T-helper 2 cell treated with Interferon-gamma antibody and Interleukin-4, amounts not matched to agents 5 μg/mL and 100 μg/mL, for 36 hours (primary cell): ENCODE results near the gene ABI1.
A peak's percentile ranks its signal among the peaks of the same experiment; 100 is the strongest.
"Not testable (repeated sequence)": the region's sequence is repeated elsewhere in the genome, so short reads cannot be mapped to it uniquely, and the experiment has no call there.

Experiments used
- DNase-seq: peaks from one replicate; pipeline ENCODE4 v3.0.0; 2021; ENCODE audit warnings: low spot score
- H3K27ac Mint-ChIP-seq: one replicate; pipeline ENCODE4 v1.8.0; 2021; ENCODE audit warnings: mild to moderate bottlenecking, mixed read lengths
- H3K27me3 Mint-ChIP-seq: one replicate; pipeline ENCODE4 v1.8.0; 2021; ENCODE audit warnings: low read depth, mixed read lengths
- H3K36me3 Mint-ChIP-seq: one replicate; pipeline ENCODE4 v1.8.0; 2021; ENCODE audit warnings: low read depth, mixed read lengths
- H3K4me1 Mint-ChIP-seq: one replicate; pipeline ENCODE4 v1.8.0; 2021; ENCODE audit warnings: low read depth, mixed read lengths
- H3K4me3 Mint-ChIP-seq: one replicate; pipeline ENCODE4 v1.8.0; 2022; ENCODE audit warnings: mild to moderate bottlenecking, moderate library complexity, mixed read lengths
- H3K9me3 Mint-ChIP-seq: one replicate; pipeline ENCODE4 v1.8.0; 2021; ENCODE audit warnings: mixed read lengths

ABI1 gene

DNA sequence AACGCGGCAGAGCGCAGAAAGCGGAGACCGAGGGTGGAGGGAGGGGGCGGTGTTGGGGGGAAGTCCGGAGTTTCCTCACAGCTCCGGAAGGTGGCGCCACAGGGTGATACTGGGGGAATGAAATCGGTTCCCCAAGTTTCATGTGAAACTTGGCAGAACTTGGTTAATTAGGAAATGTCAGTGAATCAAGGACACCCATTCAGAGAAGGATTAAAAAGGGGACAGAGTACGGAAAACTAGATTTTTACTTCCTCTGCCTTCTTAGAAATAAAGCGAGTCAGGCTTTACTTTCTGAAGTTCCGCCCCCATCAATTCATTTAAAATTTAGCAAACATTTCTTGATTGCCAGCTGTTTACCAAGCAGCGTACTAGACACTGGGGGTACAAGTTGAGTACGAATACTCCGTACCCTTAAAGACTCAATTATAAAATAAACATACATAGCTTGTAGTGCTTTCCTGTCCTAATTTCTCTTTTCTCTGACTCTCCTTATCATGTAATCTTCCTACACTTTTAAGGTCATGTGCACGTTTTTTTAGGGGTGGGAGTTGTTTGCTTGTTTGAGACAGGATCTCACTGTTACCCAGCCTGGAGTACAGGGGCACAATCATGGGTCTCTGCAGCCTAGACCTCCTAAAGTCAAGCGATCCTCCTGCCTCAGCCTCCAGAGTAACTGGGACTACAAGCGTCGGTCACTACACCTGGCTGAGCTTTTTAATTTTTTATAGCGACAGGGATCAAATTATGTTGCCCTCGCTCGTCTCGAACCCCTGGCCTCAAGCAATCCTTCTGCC lies 644 bp upstream of the ABI1 start:
- H3K27me3 Mint-ChIP-seq: peaks cover 12% of the 10 kb centered on the region
- no peak for DNase-seq
- H3K9me3 Mint-ChIP-seq: no peaks in the 10 kb centered on the region
- peak overlapping the region; percentile 97 for H3K4me3 Mint-ChIP-seq
- H3K27ac Mint-ChIP-seq: peak overlapping the region; percentile 100
- H3K36me3 Mint-ChIP-seq: peaks cover 9% of the 10 kb centered on the region
- peaks cover 26% of the 10 kb centered on the region for H3K4me1 Mint-ChIP-seq

DNA sequence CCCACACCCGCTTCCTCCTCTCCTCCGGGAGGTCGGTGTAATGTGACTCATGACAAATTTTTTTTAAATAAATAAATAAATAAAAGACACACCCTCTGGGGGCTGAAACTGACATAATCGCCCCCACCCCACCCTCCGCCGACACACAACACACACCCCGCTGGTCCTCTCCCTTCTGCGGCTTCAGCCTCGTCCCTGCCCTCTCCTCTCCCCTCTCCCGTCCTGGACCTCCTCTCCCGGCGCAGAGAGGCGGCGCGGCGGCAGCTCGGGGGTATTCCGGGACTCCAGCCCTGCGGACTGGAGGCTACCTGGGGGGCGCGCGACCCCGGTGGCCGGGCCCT lies 686 bp downstream of the ABI1 start:
- peak; percentile 57 for DNase-seq
- Mint-ChIP-seq H3K9me3 (no peaks in the 10 kb centered on the region), H3K4me3 (peak overlapping the region; percentile 97), H3K27ac (peak overlapping the region; percentile 100), H3K36me3 (peaks cover 9% of the 10 kb centered on the region), H3K4me1 (peaks cover 29% of the 10 kb centered on the region), H3K27me3 (peaks cover 8% of the 10 kb centered on the region)

DNA sequence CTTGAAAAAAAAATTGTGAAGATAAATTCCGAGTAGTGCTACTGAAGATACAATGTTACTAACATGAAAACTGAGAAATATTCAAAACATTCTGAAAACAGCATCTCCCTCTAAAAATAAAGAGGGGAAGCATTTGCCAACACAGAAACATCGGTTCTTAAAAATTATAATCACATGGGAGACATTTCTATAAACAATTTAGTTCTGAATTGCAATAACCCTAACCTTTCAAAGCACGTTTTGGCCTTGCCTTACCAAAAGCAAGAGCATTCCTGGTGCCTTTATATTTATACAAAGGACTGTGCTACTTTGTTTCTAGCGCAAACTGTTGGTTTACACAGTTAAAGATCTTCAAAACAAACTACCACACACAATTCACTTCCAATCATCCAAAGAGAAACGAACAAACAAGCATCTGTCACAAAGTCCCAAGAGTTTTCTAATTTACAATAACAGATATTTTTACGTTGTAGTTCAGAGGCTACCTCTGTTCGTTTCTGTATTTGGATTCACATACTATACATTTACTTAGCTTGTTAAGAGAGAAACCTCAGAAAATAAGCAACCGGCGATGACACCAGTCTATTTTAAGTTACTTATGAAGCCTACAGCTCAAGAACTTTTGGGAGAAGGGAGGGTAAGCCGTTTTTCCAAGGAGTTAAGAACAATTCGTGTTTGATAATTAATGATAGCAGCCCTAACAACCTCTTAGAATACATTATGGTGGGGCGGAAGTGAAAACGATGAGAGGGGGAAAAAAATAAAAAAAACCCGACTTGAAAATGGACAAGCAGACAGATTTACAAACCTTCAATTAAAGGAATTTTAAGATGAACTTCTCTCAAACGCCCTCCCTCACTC lies 1.3 kb downstream of the ABI1 start:
- Mint-ChIP-seq H3K27ac (peak overlapping the region; percentile 100), H3K36me3 (peaks cover 9% of the 10 kb centered on the region), H3K27me3 (peaks cover 8% of the 10 kb centered on the region), H3K4me1 (peaks cover 35% of the 10 kb centered on the region), H3K4me3 (peak overlapping the region; percentile 97), H3K9me3 (no peaks in the 10 kb centered on the region)
- DNase-seq: no peak

DNA sequence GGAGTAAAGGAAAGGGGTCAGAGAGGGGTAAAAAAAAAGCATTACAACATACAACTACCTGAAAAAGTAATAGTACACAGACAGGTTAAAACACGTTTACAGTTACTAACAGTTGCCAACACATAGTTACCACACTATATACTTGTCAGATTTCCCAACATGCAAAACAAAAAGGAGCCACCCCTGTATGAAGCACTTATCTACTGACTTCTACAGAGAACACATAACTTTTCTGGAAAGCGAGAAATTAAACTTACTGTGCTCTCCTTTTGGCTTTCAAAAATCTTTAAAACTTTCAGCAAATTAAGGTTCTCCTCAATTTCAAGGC lies 2.1 kb downstream of the ABI1 start:
- no peak for DNase-seq
- Mint-ChIP-seq H3K36me3 (peaks cover 13% of the 10 kb centered on the region), H3K4me3 (peak overlapping the region; percentile 97), H3K27ac (peak overlapping the region; percentile 55), H3K27me3 (peaks cover 7% of the 10 kb centered on the region), H3K9me3 (no peaks in the 10 kb centered on the region), H3K4me1 (peaks cover 40% of the 10 kb centered on the region)

DNA sequence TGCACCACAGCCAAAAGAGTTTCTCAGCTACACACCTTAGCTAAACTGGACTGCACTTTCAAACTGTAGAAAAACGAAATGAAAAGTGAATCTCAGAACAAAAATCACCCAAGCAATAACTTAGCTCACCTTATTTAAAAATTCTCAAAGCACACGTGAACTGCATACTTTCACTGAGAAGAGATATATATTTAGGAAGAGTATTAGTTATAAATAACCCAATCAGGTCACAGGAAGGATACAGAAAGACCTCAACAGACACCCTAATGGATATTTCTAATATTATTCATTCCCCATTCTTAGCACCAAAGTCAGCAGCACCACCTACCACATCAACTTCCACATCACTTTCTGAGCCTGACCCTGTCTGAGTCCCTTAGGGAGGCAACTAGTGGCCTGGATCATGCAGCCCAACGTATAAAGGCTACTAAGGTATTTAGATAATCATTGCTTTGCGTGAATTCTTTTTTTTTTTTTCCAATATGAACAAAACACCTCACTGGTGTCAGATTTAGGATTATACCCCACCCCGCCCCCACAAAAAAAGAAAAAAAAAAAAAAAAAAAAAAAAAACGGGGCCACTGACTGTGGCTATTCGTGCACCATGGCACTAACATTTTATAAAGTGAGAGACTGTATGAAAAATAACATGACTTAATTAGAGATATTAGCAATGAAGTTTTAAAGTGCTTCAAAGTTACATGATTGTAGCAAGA lies 2.6 kb downstream of the ABI1 start:
- H3K4me1 Mint-ChIP-seq: peaks cover 42% of the 10 kb centered on the region
- peaks cover 13% of the 10 kb centered on the region for H3K36me3 Mint-ChIP-seq
- H3K4me3 Mint-ChIP-seq: peak overlapping the region; percentile 97
- H3K27ac Mint-ChIP-seq: peak overlapping the region; percentile 66
- no peak for DNase-seq
- peaks cover 2% of the 10 kb centered on the region for H3K27me3 Mint-ChIP-seq
- H3K9me3 Mint-ChIP-seq: no peaks in the 10 kb centered on the region

DNA sequence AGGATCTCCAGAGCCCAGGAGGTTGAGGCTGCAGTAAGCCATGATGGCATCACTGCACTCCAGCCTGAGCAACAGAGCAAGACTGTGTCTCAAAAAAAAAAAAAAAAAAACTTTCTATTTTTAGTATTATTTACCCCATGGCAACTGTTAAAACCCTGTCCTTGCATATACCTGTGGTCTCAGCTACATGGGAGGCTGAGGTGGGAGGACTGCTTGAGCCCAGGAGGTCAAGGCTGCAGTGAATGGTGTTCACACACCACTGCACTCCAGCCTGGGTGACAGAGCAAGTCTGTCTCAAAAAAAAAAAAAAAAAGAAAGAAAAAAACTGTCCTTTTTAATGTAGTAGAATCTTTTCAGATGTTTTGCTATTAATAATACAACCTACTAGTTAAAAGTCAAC lies 3.2 kb downstream of the ABI1 start:
- not testable (repeated sequence) for DNase-seq, H3K9me3 Mint-ChIP-seq, H3K27me3 Mint-ChIP-seq, H3K27ac Mint-ChIP-seq
- H3K4me3 Mint-ChIP-seq: peak overlapping the region; percentile 97
- peaks cover 13% of the 10 kb centered on the region for H3K36me3 Mint-ChIP-seq
- peaks cover 42% of the 10 kb centered on the region for H3K4me1 Mint-ChIP-seq

DNA sequence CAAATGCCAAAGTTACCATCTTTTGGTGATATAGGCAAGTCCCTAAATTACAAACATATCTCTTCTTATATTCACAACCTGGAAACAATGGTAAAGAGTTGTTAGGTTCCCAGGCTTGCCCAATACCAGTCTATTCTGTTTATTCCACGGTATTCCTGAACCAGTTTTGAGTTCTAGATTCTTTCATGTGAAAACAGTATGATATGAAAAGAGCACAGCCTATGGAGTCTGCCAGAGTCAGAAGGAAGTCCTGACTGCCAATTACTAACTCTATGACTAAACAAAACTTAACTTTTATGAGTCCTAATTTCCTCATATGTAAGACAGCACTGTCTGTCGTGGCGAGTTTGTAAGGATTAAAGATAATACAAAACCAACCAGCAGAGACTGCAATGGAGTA lies 5.6 kb downstream of the ABI1 start:
- no peak overlapping the region for H3K27ac Mint-ChIP-seq
- no peaks in the 10 kb centered on the region for H3K27me3 Mint-ChIP-seq
- peaks cover 43% of the 10 kb centered on the region for H3K4me1 Mint-ChIP-seq
- H3K36me3 Mint-ChIP-seq: peaks cover 22% of the 10 kb centered on the region
- H3K9me3 Mint-ChIP-seq: no peaks in the 10 kb centered on the region
- DNase-seq: no peak
- H3K4me3 Mint-ChIP-seq: no peak overlapping the region

DNA sequence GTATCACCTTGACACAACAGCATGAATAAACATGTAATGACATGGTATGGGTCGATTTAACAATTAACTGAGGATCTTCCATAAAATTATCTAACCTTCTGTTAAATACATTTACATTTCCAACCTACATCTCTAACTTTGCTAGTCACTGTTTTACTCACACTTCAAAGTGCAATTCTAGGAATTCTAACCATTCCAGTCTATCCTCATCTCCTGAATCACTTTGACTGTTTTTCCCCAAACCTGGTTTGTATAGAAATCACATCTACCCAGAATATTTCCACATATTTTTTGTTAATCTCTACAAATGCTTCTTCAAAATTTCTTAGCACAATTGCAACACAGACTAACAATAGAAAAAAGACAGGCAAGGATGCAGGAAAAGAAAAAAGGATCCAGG lies 6.2 kb downstream of the ABI1 start:
- H3K36me3 Mint-ChIP-seq: peaks cover 25% of the 10 kb centered on the region
- no peaks in the 10 kb centered on the region for H3K27me3 Mint-ChIP-seq
- no peak overlapping the region for H3K27ac Mint-ChIP-seq
- H3K9me3 Mint-ChIP-seq: no peaks in the 10 kb centered on the region
- H3K4me3 Mint-ChIP-seq: no peak overlapping the region
- no peak for DNase-seq
- peaks cover 45% of the 10 kb centered on the region for H3K4me1 Mint-ChIP-seq

DNA sequence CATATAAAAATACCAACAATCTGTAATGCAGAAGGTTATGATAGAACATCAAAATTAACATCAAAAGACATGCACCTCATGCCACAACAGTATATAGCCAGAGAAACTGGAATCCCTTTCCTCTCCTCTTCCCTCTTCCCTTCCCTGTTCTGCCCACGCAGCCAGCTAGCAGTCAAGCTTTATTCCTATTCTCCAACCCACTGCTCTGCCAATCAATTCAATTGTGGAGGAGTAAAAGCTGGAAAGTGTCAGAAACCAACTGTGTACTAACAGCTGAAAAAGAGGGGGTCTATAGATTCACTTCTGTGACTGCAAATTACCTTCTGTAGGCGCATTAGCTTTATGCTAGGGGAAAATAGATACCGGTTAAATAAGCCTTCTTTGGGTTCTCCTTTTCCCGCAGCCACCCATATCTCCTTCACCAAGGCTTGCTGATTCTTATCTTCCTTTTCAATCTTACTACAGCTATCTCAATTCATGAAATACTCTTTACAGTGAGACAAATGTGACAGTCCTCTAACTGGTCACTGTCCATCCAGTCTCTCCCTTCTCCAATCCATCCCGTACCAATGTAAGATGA lies 16.3 kb downstream of the ABI1 start:
- H3K27me3 Mint-ChIP-seq: no peaks in the 10 kb centered on the region
- H3K27ac Mint-ChIP-seq: no peak overlapping the region
- no peaks in the 10 kb centered on the region for H3K9me3 Mint-ChIP-seq
- peaks cover 32% of the 10 kb centered on the region for H3K4me1 Mint-ChIP-seq
- H3K4me3 Mint-ChIP-seq: no peak overlapping the region
- no peak for DNase-seq
- H3K36me3 Mint-ChIP-seq: peaks cover 21% of the 10 kb centered on the region

DNA sequence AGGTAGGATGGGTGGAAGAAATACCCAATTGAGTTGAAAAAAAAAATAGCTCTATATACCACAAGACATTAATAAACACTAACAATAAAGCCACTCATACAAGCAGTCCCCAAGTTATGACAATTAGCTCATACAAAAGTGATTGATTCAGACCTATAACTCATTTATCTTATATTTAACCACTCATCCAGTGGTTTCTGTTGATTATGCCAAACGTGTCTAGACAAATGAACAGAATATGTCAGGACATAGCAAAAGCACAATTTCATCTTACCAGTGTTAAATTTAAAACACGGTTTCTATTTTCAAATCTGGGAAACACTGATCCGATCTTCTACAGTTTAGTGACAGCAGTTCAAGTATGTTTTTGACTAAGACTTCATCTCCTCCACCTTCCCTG lies 17.0 kb downstream of the ABI1 start:
- H3K9me3 Mint-ChIP-seq: no peaks in the 10 kb centered on the region
- H3K27me3 Mint-ChIP-seq: no peaks in the 10 kb centered on the region
- H3K36me3 Mint-ChIP-seq: peaks cover 21% of the 10 kb centered on the region
- no peak overlapping the region for H3K27ac Mint-ChIP-seq
- no peak overlapping the region for H3K4me3 Mint-ChIP-seq
- H3K4me1 Mint-ChIP-seq: peaks cover 33% of the 10 kb centered on the region
- no peak for DNase-seq

DNA sequence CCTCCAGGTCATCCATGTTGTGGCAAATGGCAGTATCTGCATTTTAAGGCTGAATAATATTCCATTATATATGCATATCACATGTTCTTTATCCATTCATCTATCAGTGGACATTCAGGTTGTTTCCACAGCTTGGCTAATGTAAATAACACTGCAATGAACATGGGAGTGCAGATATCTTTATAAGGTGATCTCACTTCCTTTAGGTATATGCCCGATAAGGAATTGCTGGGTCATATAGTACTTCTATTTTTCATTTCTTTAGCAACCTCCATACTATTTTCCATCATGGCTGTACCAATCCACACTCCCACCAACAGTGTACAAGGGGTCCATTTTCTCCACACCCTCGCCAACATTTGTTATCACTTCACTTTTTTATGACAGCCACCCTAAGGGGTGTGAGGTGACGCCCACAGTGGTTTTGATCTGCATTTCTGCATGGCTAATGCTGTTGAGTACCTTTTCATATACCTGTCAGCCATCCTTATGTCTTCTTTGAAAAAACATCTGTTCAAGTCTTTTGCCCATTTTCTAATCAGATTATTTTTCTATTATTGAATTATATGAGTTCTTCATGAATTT lies 18.9 kb downstream of the ABI1 start:
- DNase-seq: no peak
- peaks cover 41% of the 10 kb centered on the region for H3K4me1 Mint-ChIP-seq
- H3K4me3 Mint-ChIP-seq: no peak overlapping the region
- H3K27me3 Mint-ChIP-seq: no peaks in the 10 kb centered on the region
- peaks cover under 1% of the 10 kb centered on the region for H3K9me3 Mint-ChIP-seq
- peaks cover 34% of the 10 kb centered on the region for H3K36me3 Mint-ChIP-seq
- peak overlapping the region; percentile 62 for H3K27ac Mint-ChIP-seq

DNA sequence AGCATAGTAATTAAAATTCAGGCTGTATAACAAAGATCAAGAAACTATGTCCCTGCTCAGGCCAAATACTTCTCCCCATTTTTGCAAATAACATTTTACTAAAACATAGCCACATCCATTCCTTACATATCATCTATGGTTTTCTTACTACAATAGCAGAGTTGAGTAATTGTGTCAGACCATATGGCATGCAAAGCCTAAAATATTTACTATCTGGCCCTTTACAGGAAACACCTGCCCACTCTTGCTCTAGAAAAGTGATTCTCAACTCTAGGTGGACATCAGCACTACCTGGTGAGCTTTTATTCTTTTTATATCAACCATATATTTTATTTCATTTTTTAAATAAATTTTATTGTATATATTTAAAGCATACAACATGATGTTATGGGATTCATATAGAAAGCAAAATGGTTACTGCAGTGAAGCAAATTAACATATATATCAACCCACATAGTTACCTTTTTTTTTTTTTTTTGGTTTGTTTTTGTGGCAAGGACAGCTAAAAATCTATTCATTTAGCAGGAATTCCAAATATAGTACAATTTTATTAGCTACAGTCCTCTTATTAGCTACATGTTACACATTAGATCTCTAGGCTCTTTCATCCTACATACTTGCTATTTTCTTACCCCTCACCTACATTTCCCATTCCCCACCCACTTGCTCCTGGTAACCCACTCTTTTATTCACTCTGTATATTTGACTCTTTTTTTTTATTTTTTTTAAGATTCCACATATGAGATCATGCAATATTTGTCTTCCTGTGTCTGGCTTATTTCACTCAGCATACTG lies 19.6 kb downstream of the ABI1 start:
- Mint-ChIP-seq H3K36me3 (peaks cover 35% of the 10 kb centered on the region), H3K27me3 (no peaks in the 10 kb centered on the region), H3K9me3 (peaks cover 7% of the 10 kb centered on the region), H3K27ac (peak overlapping the region; percentile 62), H3K4me3 (no peak overlapping the region), H3K4me1 (peaks cover 40% of the 10 kb centered on the region)
- DNase-seq: no peak
